HEK293 (cell line): ENCODE results near the gene WDR44.

Experiments used
- CTCF ChIP-seq: fragments of 450-650 bp; formaldehyde crosslinking; IDR thresholded peaks from 2 replicates; pipeline ENCODE4 v1.5.1; 2016; ENCODE audit warnings: missing biosample characterization, missing genetic modification characterization
- KLF16 ChIP-seq: fragments of 450-650 bp; formaldehyde crosslinking; IDR thresholded peaks from 2 replicates; pipeline ENCODE4 v1.5.1; 2017; ENCODE audit warnings: missing biosample characterization, missing genetic modification characterization
- MYNN ChIP-seq: fragments of 450-650 bp; formaldehyde crosslinking; IDR thresholded peaks from 2 replicates; pipeline ENCODE4 v1.5.1; 2016; ENCODE audit warnings: missing biosample characterization, missing genetic modification characterization, borderline replicate concordance
- REPIN1 ChIP-seq: fragments of 450-650 bp; formaldehyde crosslinking; IDR thresholded peaks from 2 replicates; pipeline ENCODE4 v1.5.1; 2017; ENCODE audit warnings: missing biosample characterization, missing genetic modification characterization, low read depth
- SCRT1 ChIP-seq: fragments of 450-650 bp; formaldehyde crosslinking; IDR thresholded peaks from 2 replicates; pipeline ENCODE4 v1.5.1; 2016; ENCODE audit warnings: missing biosample characterization, missing genetic modification characterization, borderline replicate concordance
- YY2 ChIP-seq: fragments of 450-650 bp; formaldehyde crosslinking; IDR thresholded peaks from 2 replicates; pipeline ENCODE4 v1.5.1; 2016; ENCODE audit warnings: missing biosample characterization, missing genetic modification characterization
- ZEB2 ChIP-seq: fragments of 450-650 bp; formaldehyde crosslinking; IDR thresholded peaks from 2 replicates; pipeline ENCODE4 v1.5.1; 2016; ENCODE audit warnings: missing biosample characterization, missing genetic modification characterization
- ZFP69B ChIP-seq: fragments of 450-650 bp; formaldehyde crosslinking; IDR thresholded peaks from 2 replicates; pipeline ENCODE4 v1.5.1; 2016; ENCODE audit warnings: missing biosample characterization, missing genetic modification characterization
- ZNF169 ChIP-seq: fragments of 450-650 bp; formaldehyde crosslinking; IDR thresholded peaks from 2 replicates; pipeline ENCODE4 v1.5.1; 2016; ENCODE audit warnings: missing biosample characterization, missing genetic modification characterization
- ZNF223 ChIP-seq: fragments of 450-650 bp; formaldehyde crosslinking; IDR thresholded peaks from 2 replicates; pipeline ENCODE4 v1.5.1; 2016; ENCODE audit warnings: missing biosample characterization, missing genetic modification characterization
- ZNF280C ChIP-seq: fragments of 450-650 bp; formaldehyde crosslinking; IDR thresholded peaks from 2 replicates; pipeline ENCODE4 v1.5.1; 2016; ENCODE audit warnings: missing biosample characterization, missing genetic modification characterization
- ZNF350 ChIP-seq: fragments of 450-650 bp; formaldehyde crosslinking; IDR thresholded peaks from 2 replicates; pipeline ENCODE4 v1.5.0; 2017; ENCODE audit warnings: missing biosample characterization, mild to moderate bottlenecking, missing genetic modification characterization
- ZNF391 ChIP-seq: fragments of 450-650 bp; formaldehyde crosslinking; IDR thresholded peaks from 2 replicates; pipeline ENCODE4 v1.5.1; 2016; ENCODE audit warnings: low read depth, missing biosample characterization, missing genetic modification characterization, borderline replicate concordance
- ZNF404 ChIP-seq: fragments of 450-650 bp; formaldehyde crosslinking; IDR thresholded peaks from 2 replicates; pipeline ENCODE4 v1.5.1; 2017; ENCODE audit warnings: missing biosample characterization, missing genetic modification characterization
- ZNF501 ChIP-seq: fragments of 450-650 bp; formaldehyde crosslinking; IDR thresholded peaks from 2 replicates; pipeline ENCODE4 v1.5.1; 2016; ENCODE audit warnings: missing biosample characterization, missing genetic modification characterization
- ZNF530 ChIP-seq: fragments of 450-650 bp; formaldehyde crosslinking; IDR thresholded peaks from 2 replicates; pipeline ENCODE4 v1.5.1; 2016; ENCODE audit warnings: low read depth, missing biosample characterization, missing genetic modification characterization
- ZNF585B ChIP-seq: fragments of 450-650 bp; formaldehyde crosslinking; IDR thresholded peaks from 2 replicates; pipeline ENCODE4 v1.5.1; 2016; ENCODE audit warnings: missing biosample characterization, missing genetic modification characterization
- ZNF707 ChIP-seq: fragments of 450-650 bp; formaldehyde crosslinking; IDR thresholded peaks from 2 replicates; pipeline ENCODE4 v1.5.1; 2016; ENCODE audit warnings: missing biosample characterization, missing genetic modification characterization
- ZNF785 ChIP-seq: fragments of 450-650 bp; formaldehyde crosslinking; IDR thresholded peaks from 2 replicates; pipeline ENCODE4 v1.5.1; 2016; ENCODE audit warnings: missing biosample characterization, missing genetic modification characterization
- TF ChIP-seq, protein P1 (sequence below): fragments of 450-650 bp; formaldehyde crosslinking; IDR thresholded peaks from 2 replicates; pipeline ENCODE4 v1.5.1; 2016; ENCODE audit warnings: missing biosample characterization, missing genetic modification characterization
- TF ChIP-seq, protein P2 (sequence below): fragments of 450-650 bp; formaldehyde crosslinking; IDR thresholded peaks from 2 replicates; pipeline ENCODE4 v1.5.1; 2016; ENCODE audit warnings: missing biosample characterization, missing genetic modification characterization
- TF ChIP-seq, protein P3 (sequence below): fragments of 450-650 bp; formaldehyde crosslinking; IDR thresholded peaks from 2 replicates; pipeline ENCODE4 v1.5.1; 2016; ENCODE audit warnings: missing biosample characterization, missing genetic modification characterization
- TF ChIP-seq, protein P4 (sequence below): fragments of 450-650 bp; formaldehyde crosslinking; IDR thresholded peaks from 2 replicates; pipeline ENCODE4; 2016; ENCODE audit warnings: missing biosample characterization, missing genetic modification characterization
- TF ChIP-seq, protein P5 (sequence below): IDR thresholded peaks from 2 replicates; pipeline ENCODE4 v1.6.1; 2011; ENCODE audit warnings: mild to moderate bottlenecking, low read depth, low read length, borderline replicate concordance

The WDR44 gene

DNA sequence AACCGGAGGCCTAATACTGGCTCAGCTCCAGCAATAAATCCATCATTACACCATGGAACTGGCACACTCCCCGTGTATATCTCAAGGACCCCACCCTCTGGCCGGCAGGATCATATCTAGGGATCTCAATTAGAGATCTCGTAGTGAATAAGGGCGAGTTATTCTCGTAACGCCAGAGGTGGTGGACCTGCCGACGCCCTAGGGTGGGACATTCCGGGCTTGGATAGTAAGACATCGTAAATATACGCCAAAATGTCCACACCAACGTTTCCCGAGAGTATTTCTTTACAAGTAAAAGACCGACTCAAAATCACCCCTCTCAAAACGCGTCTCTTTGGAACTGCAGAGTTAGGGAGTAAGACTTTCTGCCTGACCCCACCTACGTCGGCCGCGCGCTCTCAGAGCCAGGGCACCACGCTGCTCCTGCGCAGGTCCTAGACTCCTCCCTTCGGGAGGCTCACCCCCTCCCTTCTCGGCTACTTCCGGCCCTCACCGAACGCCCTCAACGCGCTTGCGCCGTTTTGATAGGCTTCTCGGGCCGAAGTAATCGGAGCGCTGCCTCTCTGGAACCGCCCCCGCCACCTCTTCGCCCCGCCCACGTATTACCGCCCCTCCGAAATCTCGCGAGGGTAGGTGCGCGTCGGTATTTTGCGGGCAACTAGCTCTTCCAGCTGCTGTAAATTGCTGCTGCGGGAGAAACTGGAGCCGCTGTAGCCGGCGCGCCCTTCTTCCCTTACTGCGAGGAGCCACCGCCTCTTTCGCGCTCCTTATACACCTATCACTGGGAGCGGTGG lies at the start of gene WDR44 (continued):
- TF ChIP-seq ZNF280C (no peak), CTCF (no peak; the same call in 1 of the 2 replicates), ZEB2 (tag by site-specific recombination) (peak; percentile 72), SCRT1 (tag by site-specific recombination) (no peak), REPIN1 (tag by site-specific recombination) (no peak), ZFP69B (tag by site-specific recombination) (peak; percentile 52; the same call in 1 of the 2 replicates), YY2 (tag by site-specific recombination) (no peak), ZNF391 (0 out of 2 replicates have a peak, but pooled peaks have one; percentile 53), ZNF223 (tag by site-specific recombination) (no peak), ZNF350 (tag by site-specific recombination) (no peak), ZNF501 (tag by site-specific recombination) (peak; percentile 50; the same call in 1 of the 2 replicates), ZNF585B (tag by site-specific recombination) (no peak), KLF16 (tag by site-specific recombination) (peak; percentile 86), MYNN (tag by site-specific recombination) (no peak), ZNF530 (tag by site-specific recombination) (no peak), ZNF707 (tag by site-specific recombination) (no peak), ZNF404 (no peak), ZNF785 (no peak), ZNF169 (tag by site-specific recombination) (no peak)
- TF ChIP-seq, protein P1, sequence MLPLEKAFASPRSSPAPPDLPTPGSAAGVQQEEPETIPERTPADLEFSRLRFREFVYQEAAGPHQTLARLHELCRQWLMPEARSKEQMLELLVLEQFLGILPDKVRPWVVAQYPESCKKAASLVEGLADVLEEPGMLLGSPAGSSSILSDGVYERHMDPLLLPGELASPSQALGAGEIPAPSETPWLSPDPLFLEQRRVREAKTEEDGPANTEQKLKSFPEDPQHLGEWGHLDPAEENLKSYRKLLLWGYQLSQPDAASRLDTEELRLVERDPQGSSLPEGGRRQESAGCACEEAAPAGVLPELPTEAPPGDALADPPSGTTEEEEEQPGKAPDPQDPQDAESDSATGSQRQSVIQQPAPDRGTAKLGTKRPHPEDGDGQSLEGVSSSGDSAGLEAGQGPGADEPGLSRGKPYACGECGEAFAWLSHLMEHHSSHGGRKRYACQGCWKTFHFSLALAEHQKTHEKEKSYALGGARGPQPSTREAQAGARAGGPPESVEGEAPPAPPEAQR, result no peak
- TF ChIP-seq, protein P2, sequence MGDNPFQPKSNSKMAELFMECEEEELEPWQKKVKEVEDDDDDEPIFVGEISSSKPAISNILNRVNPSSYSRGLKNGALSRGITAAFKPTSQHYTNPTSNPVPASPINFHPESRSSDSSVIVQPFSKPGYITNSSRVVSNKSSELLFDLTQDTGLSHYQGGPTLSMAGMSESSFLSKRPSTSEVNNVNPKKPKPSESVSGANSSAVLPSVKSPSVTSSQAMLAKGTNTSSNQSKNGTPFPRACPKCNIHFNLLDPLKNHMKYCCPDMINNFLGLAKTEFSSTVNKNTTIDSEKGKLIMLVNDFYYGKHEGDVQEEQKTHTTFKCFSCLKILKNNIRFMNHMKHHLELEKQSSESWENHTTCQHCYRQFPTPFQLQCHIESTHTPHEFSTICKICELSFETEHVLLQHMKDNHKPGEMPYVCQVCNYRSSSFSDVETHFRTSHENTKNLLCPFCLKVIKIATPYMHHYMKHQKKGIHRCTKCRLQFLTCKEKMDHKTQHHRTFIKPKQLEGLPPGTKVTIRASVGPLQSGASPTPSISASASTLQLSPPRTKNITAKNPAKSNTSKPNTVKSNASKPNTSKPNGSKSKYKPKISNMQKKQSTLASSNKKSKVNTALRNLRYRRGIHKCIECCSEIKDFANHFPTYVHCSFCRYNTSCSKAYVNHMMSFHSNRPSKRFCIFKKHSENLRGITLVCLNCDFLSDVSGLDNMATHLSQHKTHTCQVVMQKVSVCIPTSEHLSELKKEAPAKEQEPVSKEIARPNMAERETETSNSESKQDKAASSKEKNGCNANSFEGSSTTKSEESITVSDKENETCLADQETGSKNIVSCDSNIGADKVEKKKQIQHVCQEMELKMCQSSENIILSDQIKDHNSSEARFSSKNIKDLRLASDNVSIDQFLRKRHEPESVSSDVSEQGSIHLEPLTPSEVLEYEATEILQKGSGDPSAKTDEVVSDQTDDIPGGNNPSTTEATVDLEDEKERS (tag by site-specific recombination), result no peak
- TF ChIP-seq, protein P3, sequence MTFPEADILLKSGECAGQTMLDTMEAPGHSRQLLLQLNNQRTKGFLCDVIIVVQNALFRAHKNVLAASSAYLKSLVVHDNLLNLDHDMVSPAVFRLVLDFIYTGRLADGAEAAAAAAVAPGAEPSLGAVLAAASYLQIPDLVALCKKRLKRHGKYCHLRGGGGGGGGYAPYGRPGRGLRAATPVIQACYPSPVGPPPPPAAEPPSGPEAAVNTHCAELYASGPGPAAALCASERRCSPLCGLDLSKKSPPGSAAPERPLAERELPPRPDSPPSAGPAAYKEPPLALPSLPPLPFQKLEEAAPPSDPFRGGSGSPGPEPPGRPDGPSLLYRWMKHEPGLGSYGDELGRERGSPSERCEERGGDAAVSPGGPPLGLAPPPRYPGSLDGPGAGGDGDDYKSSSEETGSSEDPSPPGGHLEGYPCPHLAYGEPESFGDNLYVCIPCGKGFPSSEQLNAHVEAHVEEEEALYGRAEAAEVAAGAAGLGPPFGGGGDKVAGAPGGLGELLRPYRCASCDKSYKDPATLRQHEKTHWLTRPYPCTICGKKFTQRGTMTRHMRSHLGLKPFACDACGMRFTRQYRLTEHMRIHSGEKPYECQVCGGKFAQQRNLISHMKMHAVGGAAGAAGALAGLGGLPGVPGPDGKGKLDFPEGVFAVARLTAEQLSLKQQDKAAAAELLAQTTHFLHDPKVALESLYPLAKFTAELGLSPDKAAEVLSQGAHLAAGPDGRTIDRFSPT, result no peak
- TF ChIP-seq, protein P4, sequence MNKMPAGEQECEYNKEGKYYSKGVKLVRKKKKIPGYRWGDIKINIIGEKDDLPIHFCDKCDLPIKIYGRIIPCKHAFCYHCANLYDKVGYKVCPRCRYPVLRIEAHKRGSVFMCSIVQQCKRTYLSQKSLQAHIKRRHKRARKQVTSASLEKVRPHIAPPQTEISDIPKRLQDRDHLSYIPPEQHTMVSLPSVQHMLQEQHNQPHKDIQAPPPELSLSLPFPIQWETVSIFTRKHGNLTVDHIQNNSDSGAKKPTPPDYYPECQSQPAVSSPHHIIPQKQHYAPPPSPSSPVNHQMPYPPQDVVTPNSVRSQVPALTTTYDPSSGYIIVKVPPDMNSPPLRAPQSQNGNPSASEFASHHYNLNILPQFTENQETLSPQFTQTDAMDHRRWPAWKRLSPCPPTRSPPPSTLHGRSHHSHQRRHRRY (tag by site-specific recombination), result no peak
- TF ChIP-seq, protein P5, sequence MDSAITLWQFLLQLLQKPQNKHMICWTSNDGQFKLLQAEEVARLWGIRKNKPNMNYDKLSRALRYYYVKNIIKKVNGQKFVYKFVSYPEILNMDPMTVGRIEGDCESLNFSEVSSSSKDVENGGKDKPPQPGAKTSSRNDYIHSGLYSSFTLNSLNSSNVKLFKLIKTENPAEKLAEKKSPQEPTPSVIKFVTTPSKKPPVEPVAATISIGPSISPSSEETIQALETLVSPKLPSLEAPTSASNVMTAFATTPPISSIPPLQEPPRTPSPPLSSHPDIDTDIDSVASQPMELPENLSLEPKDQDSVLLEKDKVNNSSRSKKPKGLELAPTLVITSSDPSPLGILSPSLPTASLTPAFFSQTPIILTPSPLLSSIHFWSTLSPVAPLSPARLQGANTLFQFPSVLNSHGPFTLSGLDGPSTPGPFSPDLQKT, result peak; percentile 62; the same call in 1 of the 2 replicates
